SK-N-SH treated with all-trans-retinoic acid at 6 μM for 48 hours (cell line): ENCODE data around the gene TMEM143.

Experiments used
- ATAC-seq: fragments of 200-7000 bp; cut with Tn5 transposase; 3 replicates; pipeline ENCODE4 v1.9.1; 2020; ENCODE audit warnings: mild to moderate bottlenecking, moderate library complexity
- ARNTL ChIP-seq: fragments of 450-650 bp; formaldehyde crosslinking; IDR thresholded peaks from 2 replicates; pipeline ENCODE4 v1.5.0; 2020; ENCODE audit warnings: low read depth, mild to moderate bottlenecking, moderate library complexity, borderline replicate concordance
- BACH2 ChIP-seq: fragments of 250-450 bp; sonication (Bioruptor Pico); IDR thresholded peaks from 2 replicates; pipeline ENCODE4 v1.9.0; 2021; ENCODE audit warnings: mild to moderate bottlenecking, borderline replicate concordance
- CREB5 ChIP-seq: fragments of 250-450 bp; sonication (Bioruptor Pico); IDR thresholded peaks from 2 replicates; pipeline ENCODE4 v1.5.1; 2020; ENCODE audit warnings: low read depth, mild to moderate bottlenecking, moderate library complexity
- ESRRG ChIP-seq: fragments of 250-450 bp; sonication (Bioruptor Pico); IDR thresholded peaks from 2 replicates; pipeline ENCODE4 v1.6.1; 2021; ENCODE audit warnings: mild to moderate bottlenecking
- ISL1 ChIP-seq: fragments of 250-450 bp; sonication (Bioruptor Pico); IDR thresholded peaks from 2 replicates; pipeline ENCODE4 v2.1.2; 2022; ENCODE audit warnings: mild to moderate bottlenecking, moderate library complexity
- OSR1 ChIP-seq: fragments of 250-450 bp; sonication (Bioruptor Pico); IDR thresholded peaks from 2 replicates; pipeline ENCODE4 v1.8.0; 2022; ENCODE audit warnings: moderate library complexity, mild to moderate bottlenecking, inconsistent platforms
- PPARA ChIP-seq: fragments of 250-450 bp; sonication (Bioruptor Pico); IDR thresholded peaks from 2 replicates; pipeline ENCODE4 v1.5.0; 2020; ENCODE audit warnings: mild to moderate bottlenecking, borderline replicate concordance
- RARB ChIP-seq: fragments of 250-450 bp; sonication (Bioruptor Pico); IDR thresholded peaks from 2 replicates; pipeline ENCODE4 v1.8.0; 2021; ENCODE audit warnings: mild to moderate bottlenecking, moderate library complexity
- SNAI2 ChIP-seq: fragments of 250-450 bp; sonication (Bioruptor Pico); IDR thresholded peaks from 2 replicates; pipeline ENCODE4 v1.5.0; 2020; ENCODE audit warnings: mild to moderate bottlenecking, moderate library complexity
- TCF4 ChIP-seq: fragments of 250-450 bp; sonication (Bioruptor Pico); IDR thresholded peaks from 2 replicates; pipeline ENCODE4 v1.8.0; 2021; ENCODE audit warnings: mild to moderate bottlenecking, moderate library complexity, borderline replicate concordance
- TOX ChIP-seq: fragments of 250-450 bp; sonication (Bioruptor Pico); IDR thresholded peaks from 2 replicates; pipeline ENCODE4 v1.8.0; 2021; ENCODE audit warnings: mild to moderate bottlenecking, moderate library complexity, borderline replicate concordance
- ZNF565 ChIP-seq: fragments of 450-650 bp; formaldehyde crosslinking; conservative IDR thresholded peaks from 2 replicates; pipeline ENCODE4 v1.5.0; 2020; ENCODE audit warnings: low read depth, mild to moderate bottlenecking, moderate library complexity
- ZNF70 ChIP-seq: fragments of 450-650 bp; formaldehyde crosslinking; IDR thresholded peaks from 2 replicates; pipeline ENCODE4 v1.5.0; 2020; ENCODE audit warnings: mild to moderate bottlenecking, moderate library complexity
- ZNF8 ChIP-seq: fragments of 450-650 bp; formaldehyde crosslinking; IDR thresholded peaks from 2 replicates; pipeline ENCODE4 v1.5.0; 2020; ENCODE audit warnings: mild to moderate bottlenecking, moderate library complexity
- TF ChIP-seq, protein P1 (sequence below): fragments of 250-450 bp; sonication (Bioruptor Pico); IDR thresholded peaks from 2 replicates; pipeline ENCODE4 v1.8.0; 2020; ENCODE audit warnings: mild to moderate bottlenecking, moderate library complexity, borderline replicate concordance
- TF ChIP-seq, protein P2 (sequence below): fragments of 250-450 bp; sonication (Bioruptor Pico); IDR thresholded peaks from 2 replicates; pipeline ENCODE4 v1.5.0; 2020; ENCODE audit warnings: mild to moderate bottlenecking, moderate library complexity
- TF ChIP-seq, protein P3 (sequence below): fragments of 250-450 bp; sonication (Bioruptor Pico); IDR thresholded peaks from 2 replicates; pipeline ENCODE4 v1.8.0; 2021; ENCODE audit warnings: low read depth, mild to moderate bottlenecking, moderate library complexity, borderline replicate concordance

The TMEM143 gene

GRCh38 chr19:48395499-48395898 lies 31.8 kb upstream of the TMEM143 start:
- TF ChIP-seq CREB5 (CRISPR knock-in tag) (no peak), ISL1 (CRISPR knock-in tag) (no peak), TOX (no peak), ZNF70 (CRISPR knock-in tag) (no peak), ESRRG (CRISPR knock-in tag) (no peak), SNAI2 (no peak), RARB (no peak), BACH2 (CRISPR knock-in tag) (no peak), ARNTL (CRISPR knock-in tag) (no peak), PPARA (CRISPR knock-in tag) (no peak), TCF4 (CRISPR knock-in tag) (no peak), ZNF8 (no peak)
- TF ChIP-seq, protein P1, sequence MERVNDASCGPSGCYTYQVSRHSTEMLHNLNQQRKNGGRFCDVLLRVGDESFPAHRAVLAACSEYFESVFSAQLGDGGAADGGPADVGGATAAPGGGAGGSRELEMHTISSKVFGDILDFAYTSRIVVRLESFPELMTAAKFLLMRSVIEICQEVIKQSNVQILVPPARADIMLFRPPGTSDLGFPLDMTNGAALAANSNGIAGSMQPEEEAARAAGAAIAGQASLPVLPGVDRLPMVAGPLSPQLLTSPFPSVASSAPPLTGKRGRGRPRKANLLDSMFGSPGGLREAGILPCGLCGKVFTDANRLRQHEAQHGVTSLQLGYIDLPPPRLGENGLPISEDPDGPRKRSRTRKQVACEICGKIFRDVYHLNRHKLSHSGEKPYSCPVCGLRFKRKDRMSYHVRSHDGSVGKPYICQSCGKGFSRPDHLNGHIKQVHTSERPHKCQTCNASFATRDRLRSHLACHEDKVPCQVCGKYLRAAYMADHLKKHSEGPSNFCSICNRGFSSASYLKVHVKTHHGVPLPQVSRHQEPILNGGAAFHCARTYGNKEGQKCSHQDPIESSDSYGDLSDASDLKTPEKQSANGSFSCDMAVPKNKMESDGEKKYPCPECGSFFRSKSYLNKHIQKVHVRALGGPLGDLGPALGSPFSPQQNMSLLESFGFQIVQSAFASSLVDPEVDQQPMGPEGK (CRISPR knock-in tag): no peak
- TF ChIP-seq, protein P2, sequence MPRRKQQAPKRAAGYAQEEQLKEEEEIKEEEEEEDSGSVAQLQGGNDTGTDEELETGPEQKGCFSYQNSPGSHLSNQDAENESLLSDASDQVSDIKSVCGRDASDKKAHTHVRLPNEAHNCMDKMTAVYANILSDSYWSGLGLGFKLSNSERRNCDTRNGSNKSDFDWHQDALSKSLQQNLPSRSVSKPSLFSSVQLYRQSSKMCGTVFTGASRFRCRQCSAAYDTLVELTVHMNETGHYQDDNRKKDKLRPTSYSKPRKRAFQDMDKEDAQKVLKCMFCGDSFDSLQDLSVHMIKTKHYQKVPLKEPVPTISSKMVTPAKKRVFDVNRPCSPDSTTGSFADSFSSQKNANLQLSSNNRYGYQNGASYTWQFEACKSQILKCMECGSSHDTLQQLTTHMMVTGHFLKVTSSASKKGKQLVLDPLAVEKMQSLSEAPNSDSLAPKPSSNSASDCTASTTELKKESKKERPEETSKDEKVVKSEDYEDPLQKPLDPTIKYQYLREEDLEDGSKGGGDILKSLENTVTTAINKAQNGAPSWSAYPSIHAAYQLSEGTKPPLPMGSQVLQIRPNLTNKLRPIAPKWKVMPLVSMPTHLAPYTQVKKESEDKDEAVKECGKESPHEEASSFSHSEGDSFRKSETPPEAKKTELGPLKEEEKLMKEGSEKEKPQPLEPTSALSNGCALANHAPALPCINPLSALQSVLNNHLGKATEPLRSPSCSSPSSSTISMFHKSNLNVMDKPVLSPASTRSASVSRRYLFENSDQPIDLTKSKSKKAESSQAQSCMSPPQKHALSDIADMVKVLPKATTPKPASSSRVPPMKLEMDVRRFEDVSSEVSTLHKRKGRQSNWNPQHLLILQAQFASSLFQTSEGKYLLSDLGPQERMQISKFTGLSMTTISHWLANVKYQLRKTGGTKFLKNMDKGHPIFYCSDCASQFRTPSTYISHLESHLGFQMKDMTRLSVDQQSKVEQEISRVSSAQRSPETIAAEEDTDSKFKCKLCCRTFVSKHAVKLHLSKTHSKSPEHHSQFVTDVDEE (CRISPR knock-in tag): no peak
- no peak for ATAC-seq

GRCh38 chr19:48395170-48395455 lies 31.4 kb upstream of the TMEM143 start:
- no peak for ATAC-seq
- TF ChIP-seq ARNTL (CRISPR knock-in tag) (no peak), RARB (no peak), ESRRG (CRISPR knock-in tag) (no peak), TOX (no peak), ZNF70 (CRISPR knock-in tag) (no peak), OSR1 (no peak), PPARA (CRISPR knock-in tag) (no peak), CREB5 (CRISPR knock-in tag) (no peak), ZNF565 (no peak)
- TF ChIP-seq, protein P1 (CRISPR knock-in tag): no peak
- TF ChIP-seq, protein P3, sequence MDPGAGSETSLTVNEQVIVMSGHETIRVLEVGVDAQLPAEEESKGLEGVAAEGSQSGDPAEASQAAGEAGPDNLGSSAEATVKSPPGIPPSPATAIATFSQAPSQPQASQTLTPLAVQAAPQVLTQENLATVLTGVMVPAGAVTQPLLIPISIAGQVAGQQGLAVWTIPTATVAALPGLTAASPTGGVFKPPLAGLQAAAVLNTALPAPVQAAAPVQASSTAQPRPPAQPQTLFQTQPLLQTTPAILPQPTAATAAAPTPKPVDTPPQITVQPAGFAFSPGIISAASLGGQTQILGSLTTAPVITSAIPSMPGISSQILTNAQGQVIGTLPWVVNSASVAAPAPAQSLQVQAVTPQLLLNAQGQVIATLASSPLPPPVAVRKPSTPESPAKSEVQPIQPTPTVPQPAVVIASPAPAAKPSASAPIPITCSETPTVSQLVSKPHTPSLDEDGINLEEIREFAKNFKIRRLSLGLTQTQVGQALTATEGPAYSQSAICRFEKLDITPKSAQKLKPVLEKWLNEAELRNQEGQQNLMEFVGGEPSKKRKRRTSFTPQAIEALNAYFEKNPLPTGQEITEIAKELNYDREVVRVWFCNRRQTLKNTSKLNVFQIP (CRISPR knock-in tag): no peak
- TF ChIP-seq, protein P2 (CRISPR knock-in tag): no peak
